GM23338 (cell line): Measurements from ENCODE around the gene WWP2. TPM values are rescaled to one million over a fixed set of nuclear protein-coding genes. Genes with fewer than 3 reads are reported as not detected.

ENCODE experiments used
- ATAC-seq: fragments of 200-7000 bp; cut with Tn5 transposase; 3 replicates; pipeline ENCODE4 v1.9.1; 2020
- DNase-seq: peaks from one replicate; pipeline ENCODE4 v3.0.0-alpha.2; 2015; ENCODE audit warnings: low spot score
- H2AFZ ChIP-seq: fragments of 200-600 bp; sonication (generic); 2 replicates; pipeline ENCODE4 v1.8.0; 2016; ENCODE audit warnings: antibody characterized with exemption, mild to moderate bottlenecking, moderate library complexity
- H3F3A ChIP-seq: fragments of 200-600 bp; sonication (generic); replicated peaks from 2 replicates; pipeline ENCODE4 v1.8.0; 2017; ENCODE audit warnings: antibody characterized with exemption, mixed run types, low read depth
- H3K27ac ChIP-seq: fragments of 200-600 bp; sonication (generic); 2 replicates; pipeline ENCODE4 v1.6.1; 2016; ENCODE audit warnings: low read depth
- H3K27me3 ChIP-seq: fragments of 200-600 bp; sonication (generic); 2 replicates; pipeline ENCODE4 v1.8.0; 2016; ENCODE audit warnings: mild to moderate bottlenecking, mixed run types, moderate library complexity; ENCODE audit not compliant: insufficient read depth
- H3K36me3 ChIP-seq: fragments of 200-600 bp; sonication (generic); 2 replicates; pipeline ENCODE4 v1.8.0; 2016; ENCODE audit warnings: mild to moderate bottlenecking; ENCODE audit not compliant: insufficient read depth
- H3K4me1 ChIP-seq: fragments of 200-600 bp; sonication (generic); 2 replicates; pipeline ENCODE4 v1.8.0; 2016; ENCODE audit warnings: mild to moderate bottlenecking, moderate library complexity; ENCODE audit not compliant: insufficient read depth
- H3K4me2 ChIP-seq: fragments of 200-600 bp; sonication (generic); 2 replicates; pipeline ENCODE4 v1.7.1; 2017; ENCODE audit warnings: mixed run types
- H3K4me3 ChIP-seq: fragments of 200-600 bp; sonication (generic); 2 replicates; pipeline ENCODE4 v1.6.1; 2016; ENCODE audit warnings: mixed run types
- H3K79me2 ChIP-seq: fragments of 200-600 bp; sonication (generic); replicated peaks from 2 replicates; pipeline ENCODE4 v1.8.0; 2017; ENCODE audit warnings: mild to moderate bottlenecking; ENCODE audit not compliant: insufficient read depth
- H3K9me2 ChIP-seq: fragments of 200-600 bp; sonication (generic); 2 replicates; pipeline ENCODE4 v1.8.0; 2017; ENCODE audit not compliant: insufficient read depth
- H4K20me1 ChIP-seq: fragments of 200-600 bp; sonication (generic); replicated peaks from 2 replicates; pipeline ENCODE4 v1.8.0; 2017; ENCODE audit warnings: mild to moderate bottlenecking; ENCODE audit not compliant: insufficient read depth
- H3K27ac Mint-ChIP-seq: 2 replicates; pipeline ENCODE4 v1.8.0; 2020; ENCODE audit warnings: inconsistent platforms, mild to moderate bottlenecking, moderate library complexity, mixed read lengths
- H3K27me3 Mint-ChIP-seq: 3 replicates; pipeline ENCODE4 v1.8.0; 2022; ENCODE audit warnings: low read depth, mild to moderate bottlenecking, moderate library complexity, mixed read lengths, inconsistent platforms; ENCODE audit not compliant: insufficient read depth, poor library complexity
- H3K36me3 Mint-ChIP-seq: 3 replicates; pipeline ENCODE4 v1.8.0; 2021; ENCODE audit warnings: low read depth, mild to moderate bottlenecking, inconsistent platforms, moderate library complexity, mixed read lengths
- H3K4me1 Mint-ChIP-seq: 3 replicates; pipeline ENCODE4 v1.8.0; 2020; ENCODE audit warnings: mild to moderate bottlenecking, inconsistent platforms, mixed read lengths
- H3K4me3 Mint-ChIP-seq: 3 replicates; pipeline ENCODE4 v1.8.0; 2021; ENCODE audit warnings: moderate library complexity, mild to moderate bottlenecking, inconsistent platforms, mixed read lengths
- H3K9me3 Mint-ChIP-seq: 3 replicates; pipeline ENCODE4 v1.8.0; 2020; ENCODE audit warnings: moderate library complexity, mild to moderate bottlenecking, inconsistent platforms, mixed read lengths
- CREB1 ChIP-seq: fragments of 250-450 bp; sonication (Bioruptor Pico); IDR thresholded peaks from 2 replicates; pipeline ENCODE4 v1.5.0; 2020; ENCODE audit warnings: low read depth, mild to moderate bottlenecking, moderate library complexity
- EZH2 ChIP-seq: fragments of 200-600 bp; sonication (generic); IDR thresholded peaks from one replicate; pipeline ENCODE4 v1.8.0; 2017; ENCODE audit warnings: antibody characterized with exemption, mild to moderate bottlenecking, low read depth; ENCODE audit not compliant: unreplicated experiment
- EZH2phosphoT487 ChIP-seq: fragments of 200-600 bp; sonication (generic); IDR thresholded peaks from one replicate; pipeline ENCODE4 v1.8.1; 2018; ENCODE audit warnings: antibody characterized with exemption; ENCODE audit not compliant: unreplicated experiment
- JUNB ChIP-seq: IDR thresholded peaks from one replicate; pipeline ENCODE4 v1.6.1; 2016; ENCODE audit warnings: antibody characterized with exemption; ENCODE audit not compliant: unreplicated experiment
- NANOG ChIP-seq: IDR thresholded peaks from 2 replicates; pipeline ENCODE4 v1.6.1; 2016; ENCODE audit warnings: antibody characterized with exemption, borderline replicate concordance
- POLR2AphosphoS5 ChIP-seq: IDR thresholded peaks from 2 replicates; pipeline ENCODE4 v1.6.1; 2016; ENCODE audit warnings: antibody characterized with exemption, low read depth
- STAT1 ChIP-seq: IDR thresholded peaks from one replicate; pipeline ENCODE4 v1.6.1; 2016; ENCODE audit warnings: antibody characterized with exemption; ENCODE audit not compliant: unreplicated experiment
- ZNF114 ChIP-seq: fragments of 250-450 bp; sonication (Bioruptor Pico); IDR thresholded peaks from 2 replicates; pipeline ENCODE4 v1.5.0; 2020; ENCODE audit warnings: mild to moderate bottlenecking, moderate library complexity
- ZNF331 ChIP-seq: fragments of 250-450 bp; sonication (Bioruptor Pico); IDR thresholded peaks from 2 replicates; pipeline ENCODE4 v1.5.0; 2020; ENCODE audit warnings: low read depth, mild to moderate bottlenecking, moderate library complexity
- polyA plus RNA-seq: library from polyadenylated mRNA; unstranded; fragments of >200 nt; fragmentation: Nextera tagmentation; extraction: Ambion mirVana; gene quantifications from 2 replicates; pipeline ENCODE4 v1.2.1, GENCODE V29; 2016
- total RNA-seq: library from RNA; depleted of rRNA; stranded (reverse); fragments of >200 nt; shearing (Covaris generic); gene quantifications from 2 replicates; pipeline ENCODE4 v1.2.3, GENCODE V29; 2014
- TF ChIP-seq, protein P1 (sequence below): IDR thresholded peaks from one replicate; pipeline ENCODE4 v1.6.1; 2018; ENCODE audit warnings: antibody characterized with exemption; ENCODE audit not compliant: unreplicated experiment
- TF ChIP-seq, protein P2 (sequence below): IDR thresholded peaks from 2 replicates; pipeline ENCODE4 v1.6.1; 2016; ENCODE audit warnings: antibody characterized with exemption
- TF ChIP-seq, protein P3 (sequence below), 2 experiments: fragments of 200-600 bp in 1 of 2; sonication (generic) in 1 of 2; conservative IDR thresholded peaks; 2 replicates each; pipeline versions ENCODE4 v1.5.1 to v1.6.1; 2016 to 2017; ENCODE audit warnings: antibody characterized with exemption in 2 of 2, low read depth in 2 of 2, mild to moderate bottlenecking in 2 of 2, moderate library complexity in 1 of 2
- TF ChIP-seq, protein P4 (sequence below): fragments of 250-450 bp; sonication (Bioruptor Pico); IDR thresholded peaks from 2 replicates; pipeline ENCODE4 v1.5.0; 2020; ENCODE audit warnings: mild to moderate bottlenecking, moderate library complexity

Gene WWP2
- total and polyA plus RNA-seq, 2 experiments from 2014 or later: 12.3 to 35.5 TPM

DNA sequence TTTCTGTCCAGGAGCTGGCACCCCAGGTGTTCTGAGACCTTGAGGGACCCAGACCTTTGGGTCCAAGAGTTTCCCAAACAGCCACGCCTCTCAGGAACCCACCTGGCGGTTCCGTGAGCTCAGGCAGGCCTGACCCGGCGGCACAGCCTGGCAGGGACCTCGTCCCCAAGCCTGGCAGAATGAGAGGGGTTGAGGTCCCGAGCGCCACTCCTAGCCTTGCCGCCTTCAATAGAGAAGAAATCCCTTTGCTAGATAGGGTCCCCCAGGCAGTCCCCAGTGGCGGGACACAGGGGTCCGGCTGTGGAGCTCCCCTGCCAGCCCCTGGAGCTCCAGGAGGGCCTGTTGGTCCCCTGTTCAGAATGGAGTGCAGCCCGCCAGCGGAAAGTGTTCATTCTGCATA lies 178.5 kb downstream of the WWP2 start:
- Histone ChIP-seq H3K4me2 (no peak overlapping the region), H3F3A (0 out of 2 replicates have a peak, but pooled peaks cover 5% of the 10 kb centered on the region), H3K4me1 (no peaks in the 10 kb centered on the region), H3K9me2 (no peaks in the 10 kb centered on the region), H2AFZ (no peak overlapping the region), H4K20me1 (no peaks in the 10 kb centered on the region), H3K27ac (no peak overlapping the region), H3K79me2 (no peaks in the 10 kb centered on the region), H3K36me3 (0 out of 2 replicates have a peak, but pooled peaks cover 6% of the 10 kb centered on the region), H3K4me3 (no peak overlapping the region), H3K27me3 (no peaks in the 10 kb centered on the region)
- H3K4me3 Mint-ChIP-seq: no peak overlapping the region
- H3K27me3 Mint-ChIP-seq: peaks cover 13% of the 10 kb centered on the region
- H3K36me3 Mint-ChIP-seq: peaks cover 23% of the 10 kb centered on the region
- H3K27ac Mint-ChIP-seq: no peak overlapping the region
- H3K4me1 Mint-ChIP-seq: peaks cover 8% of the 10 kb centered on the region
- no peaks in the 10 kb centered on the region for H3K9me3 Mint-ChIP-seq
- TF ChIP-seq, protein P1, sequence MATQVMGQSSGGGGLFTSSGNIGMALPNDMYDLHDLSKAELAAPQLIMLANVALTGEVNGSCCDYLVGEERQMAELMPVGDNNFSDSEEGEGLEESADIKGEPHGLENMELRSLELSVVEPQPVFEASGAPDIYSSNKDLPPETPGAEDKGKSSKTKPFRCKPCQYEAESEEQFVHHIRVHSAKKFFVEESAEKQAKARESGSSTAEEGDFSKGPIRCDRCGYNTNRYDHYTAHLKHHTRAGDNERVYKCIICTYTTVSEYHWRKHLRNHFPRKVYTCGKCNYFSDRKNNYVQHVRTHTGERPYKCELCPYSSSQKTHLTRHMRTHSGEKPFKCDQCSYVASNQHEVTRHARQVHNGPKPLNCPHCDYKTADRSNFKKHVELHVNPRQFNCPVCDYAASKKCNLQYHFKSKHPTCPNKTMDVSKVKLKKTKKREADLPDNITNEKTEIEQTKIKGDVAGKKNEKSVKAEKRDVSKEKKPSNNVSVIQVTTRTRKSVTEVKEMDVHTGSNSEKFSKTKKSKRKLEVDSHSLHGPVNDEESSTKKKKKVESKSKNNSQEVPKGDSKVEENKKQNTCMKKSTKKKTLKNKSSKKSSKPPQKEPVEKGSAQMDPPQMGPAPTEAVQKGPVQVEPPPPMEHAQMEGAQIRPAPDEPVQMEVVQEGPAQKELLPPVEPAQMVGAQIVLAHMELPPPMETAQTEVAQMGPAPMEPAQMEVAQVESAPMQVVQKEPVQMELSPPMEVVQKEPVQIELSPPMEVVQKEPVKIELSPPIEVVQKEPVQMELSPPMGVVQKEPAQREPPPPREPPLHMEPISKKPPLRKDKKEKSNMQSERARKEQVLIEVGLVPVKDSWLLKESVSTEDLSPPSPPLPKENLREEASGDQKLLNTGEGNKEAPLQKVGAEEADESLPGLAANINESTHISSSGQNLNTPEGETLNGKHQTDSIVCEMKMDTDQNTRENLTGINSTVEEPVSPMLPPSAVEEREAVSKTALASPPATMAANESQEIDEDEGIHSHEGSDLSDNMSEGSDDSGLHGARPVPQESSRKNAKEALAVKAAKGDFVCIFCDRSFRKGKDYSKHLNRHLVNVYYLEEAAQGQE: no peak
- TF ChIP-seq STAT1 (no peak), EZH2phosphoT487 (no peak), POLR2AphosphoS5 (no peak), ZNF331 (no peak), CREB1 (no peak), JUNB (no peak), EZH2 (no peak), NANOG (no peak), ZNF114 (CRISPR knock-in tag) (no peak)
- TF ChIP-seq, protein P2, sequence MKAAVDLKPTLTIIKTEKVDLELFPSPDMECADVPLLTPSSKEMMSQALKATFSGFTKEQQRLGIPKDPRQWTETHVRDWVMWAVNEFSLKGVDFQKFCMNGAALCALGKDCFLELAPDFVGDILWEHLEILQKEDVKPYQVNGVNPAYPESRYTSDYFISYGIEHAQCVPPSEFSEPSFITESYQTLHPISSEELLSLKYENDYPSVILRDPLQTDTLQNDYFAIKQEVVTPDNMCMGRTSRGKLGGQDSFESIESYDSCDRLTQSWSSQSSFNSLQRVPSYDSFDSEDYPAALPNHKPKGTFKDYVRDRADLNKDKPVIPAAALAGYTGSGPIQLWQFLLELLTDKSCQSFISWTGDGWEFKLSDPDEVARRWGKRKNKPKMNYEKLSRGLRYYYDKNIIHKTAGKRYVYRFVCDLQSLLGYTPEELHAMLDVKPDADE: no peak
- TF ChIP-seq, protein P3, sequence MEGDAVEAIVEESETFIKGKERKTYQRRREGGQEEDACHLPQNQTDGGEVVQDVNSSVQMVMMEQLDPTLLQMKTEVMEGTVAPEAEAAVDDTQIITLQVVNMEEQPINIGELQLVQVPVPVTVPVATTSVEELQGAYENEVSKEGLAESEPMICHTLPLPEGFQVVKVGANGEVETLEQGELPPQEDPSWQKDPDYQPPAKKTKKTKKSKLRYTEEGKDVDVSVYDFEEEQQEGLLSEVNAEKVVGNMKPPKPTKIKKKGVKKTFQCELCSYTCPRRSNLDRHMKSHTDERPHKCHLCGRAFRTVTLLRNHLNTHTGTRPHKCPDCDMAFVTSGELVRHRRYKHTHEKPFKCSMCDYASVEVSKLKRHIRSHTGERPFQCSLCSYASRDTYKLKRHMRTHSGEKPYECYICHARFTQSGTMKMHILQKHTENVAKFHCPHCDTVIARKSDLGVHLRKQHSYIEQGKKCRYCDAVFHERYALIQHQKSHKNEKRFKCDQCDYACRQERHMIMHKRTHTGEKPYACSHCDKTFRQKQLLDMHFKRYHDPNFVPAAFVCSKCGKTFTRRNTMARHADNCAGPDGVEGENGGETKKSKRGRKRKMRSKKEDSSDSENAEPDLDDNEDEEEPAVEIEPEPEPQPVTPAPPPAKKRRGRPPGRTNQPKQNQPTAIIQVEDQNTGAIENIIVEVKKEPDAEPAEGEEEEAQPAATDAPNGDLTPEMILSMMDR (conservative IDR thresholded peaks at IDR 0.05; ENCODE audit: low read depth in 2 of 2): no peak
- TF ChIP-seq, protein P4, sequence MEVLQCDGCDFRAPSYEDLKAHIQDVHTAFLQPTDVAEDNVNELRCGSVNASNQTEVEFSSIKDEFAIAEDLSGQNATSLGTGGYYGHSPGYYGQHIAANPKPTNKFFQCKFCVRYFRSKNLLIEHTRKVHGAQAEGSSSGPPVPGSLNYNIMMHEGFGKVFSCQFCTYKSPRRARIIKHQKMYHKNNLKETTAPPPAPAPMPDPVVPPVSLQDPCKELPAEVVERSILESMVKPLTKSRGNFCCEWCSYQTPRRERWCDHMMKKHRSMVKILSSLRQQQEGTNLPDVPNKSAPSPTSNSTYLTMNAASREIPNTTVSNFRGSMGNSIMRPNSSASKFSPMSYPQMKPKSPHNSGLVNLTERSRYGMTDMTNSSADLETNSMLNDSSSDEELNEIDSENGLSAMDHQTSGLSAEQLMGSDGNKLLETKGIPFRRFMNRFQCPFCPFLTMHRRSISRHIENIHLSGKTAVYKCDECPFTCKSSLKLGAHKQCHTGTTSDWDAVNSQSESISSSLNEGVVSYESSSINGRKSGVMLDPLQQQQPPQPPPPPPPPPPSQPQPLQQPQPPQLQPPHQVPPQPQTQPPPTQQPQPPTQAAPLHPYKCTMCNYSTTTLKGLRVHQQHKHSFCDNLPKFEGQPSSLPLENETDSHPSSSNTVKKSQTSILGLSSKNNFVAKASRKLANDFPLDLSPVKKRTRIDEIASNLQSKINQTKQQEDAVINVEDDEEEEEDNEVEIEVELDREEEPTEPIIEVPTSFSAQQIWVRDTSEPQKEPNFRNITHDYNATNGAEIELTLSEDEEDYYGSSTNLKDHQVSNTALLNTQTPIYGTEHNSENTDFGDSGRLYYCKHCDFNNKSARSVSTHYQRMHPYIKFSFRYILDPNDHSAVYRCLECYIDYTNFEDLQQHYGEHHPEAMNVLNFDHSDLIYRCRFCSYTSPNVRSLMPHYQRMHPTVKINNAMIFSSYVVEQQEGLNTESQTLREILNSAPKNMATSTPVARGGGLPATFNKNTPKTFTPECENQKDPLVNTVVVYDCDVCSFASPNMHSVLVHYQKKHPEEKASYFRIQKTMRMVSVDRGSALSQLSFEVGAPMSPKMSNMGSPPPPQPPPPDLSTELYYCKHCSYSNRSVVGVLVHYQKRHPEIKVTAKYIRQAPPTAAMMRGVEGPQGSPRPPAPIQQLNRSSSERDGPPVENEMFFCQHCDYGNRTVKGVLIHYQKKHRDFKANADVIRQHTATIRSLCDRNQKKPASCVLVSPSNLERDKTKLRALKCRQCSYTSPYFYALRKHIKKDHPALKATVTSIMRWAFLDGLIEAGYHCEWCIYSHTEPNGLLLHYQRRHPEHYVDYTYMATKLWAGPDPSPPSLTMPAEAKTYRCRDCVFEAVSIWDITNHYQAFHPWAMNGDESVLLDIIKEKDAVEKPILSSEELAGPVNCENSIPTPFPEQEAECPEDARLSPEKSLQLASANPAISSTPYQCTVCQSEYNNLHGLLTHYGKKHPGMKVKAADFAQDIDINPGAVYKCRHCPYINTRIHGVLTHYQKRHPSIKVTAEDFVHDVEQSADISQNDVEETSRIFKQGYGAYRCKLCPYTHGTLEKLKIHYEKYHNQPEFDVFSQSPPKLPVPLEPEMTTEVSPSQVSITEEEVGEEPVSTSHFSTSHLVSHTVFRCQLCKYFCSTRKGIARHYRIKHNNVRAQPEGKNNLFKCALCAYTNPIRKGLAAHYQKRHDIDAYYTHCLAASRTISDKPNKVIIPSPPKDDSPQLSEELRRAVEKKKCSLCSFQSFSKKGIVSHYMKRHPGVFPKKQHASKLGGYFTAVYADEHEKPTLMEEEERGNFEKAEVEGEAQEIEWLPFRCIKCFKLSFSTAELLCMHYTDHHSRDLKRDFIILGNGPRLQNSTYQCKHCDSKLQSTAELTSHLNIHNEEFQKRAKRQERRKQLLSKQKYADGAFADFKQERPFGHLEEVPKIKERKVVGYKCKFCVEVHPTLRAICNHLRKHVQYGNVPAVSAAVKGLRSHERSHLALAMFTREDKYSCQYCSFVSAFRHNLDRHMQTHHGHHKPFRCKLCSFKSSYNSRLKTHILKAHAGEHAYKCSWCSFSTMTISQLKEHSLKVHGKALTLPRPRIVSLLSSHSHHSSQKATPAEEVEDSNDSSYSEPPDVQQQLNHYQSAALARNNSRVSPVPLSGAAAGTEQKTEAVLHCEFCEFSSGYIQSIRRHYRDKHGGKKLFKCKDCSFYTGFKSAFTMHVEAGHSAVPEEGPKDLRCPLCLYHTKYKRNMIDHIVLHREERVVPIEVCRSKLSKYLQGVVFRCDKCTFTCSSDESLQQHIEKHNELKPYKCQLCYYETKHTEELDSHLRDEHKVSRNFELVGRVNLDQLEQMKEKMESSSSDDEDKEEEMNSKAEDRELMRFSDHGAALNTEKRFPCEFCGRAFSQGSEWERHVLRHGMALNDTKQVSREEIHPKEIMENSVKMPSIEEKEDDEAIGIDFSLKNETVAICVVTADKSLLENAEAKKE (CRISPR knock-in tag): no peak
- no peak for DNase-seq
- ATAC-seq: no peak
